ENCODE data around the gene RERE. TPM values are rescaled to one million over a fixed set of nuclear protein-coding genes. Genes with fewer than 3 reads are reported as not detected.

RERE gene
- total RNA-seq, 2 experiments from 2014 or later, result 73.1 to 211 TPM

- Histone ChIP-seq H3K27ac (ENCODE audit: low read depth, low read length, poor library complexity, severe bottlenecking) (no peak overlapping the region), H3K4me3 (ENCODE audit: low read depth, low read length, poor library complexity, severe bottlenecking) (no peak overlapping the region), H3K36me3 (ENCODE audit: insufficient read depth, low read length) (peaks cover 31% of the 10 kb centered on the region), H2AFZ (ENCODE audit: low read length) (no peak overlapping the region), H3K4me1 (ENCODE audit: insufficient read depth, low read length, poor library complexity, severe bottlenecking) (peaks cover 22% of the 10 kb centered on the region), H3K9me3 (ENCODE audit: low read length) (peaks cover 19% of the 10 kb centered on the region; the same call in 1 of the 2 replicates), H3K9me2 (ENCODE audit: insufficient read depth, low read length) (no peaks in the 10 kb centered on the region), H3K4me2 (ENCODE audit: low read length) (peak overlapping the region; percentile 43), H3K79me2 (ENCODE audit: insufficient read depth, low read depth, low read length) (peaks cover 7% of the 10 kb centered on the region; the same call in 1 of the 2 replicates), H4K20me1 (ENCODE audit: insufficient read depth, low read length) (no peaks in the 10 kb centered on the region)
- POLR2A ChIA-PET, result interaction anchor here (1.1 kb wide), 1 partner anchor 14 kb away, joined by 3 read pairs; no protein-coding TSS in a partner anchor
- intact Hi-C loops (cut with micrococcal nuclease; ENCODE audit: unreplicated experiment), result no loop called here
- CTCF ChIA-PET (ENCODE audit: unreplicated experiment), result no interaction called here
- BruUV-seq (replicated peaks), result no TSS peak
- no peak for TF ChIP-seq CTCF (conservative IDR thresholded peaks at IDR 0.05; ENCODE audit: low read length)
- TF ChIP-seq EZH2phosphoT487 (IDR thresholded peaks at IDR 0.05; ENCODE audit: borderline replicate concordance, low read depth, low read length), result no peak
- DNase-seq (ENCODE audit: low spot score), result no peak
These were observed 75.2 kb downstream of the RERE start for GRCh38 chr1:8742022-8742924.

GRCh38 chr1:8740034-8740449 is 77.4 kb downstream of the RERE start:
- no peak for DNase-seq (ENCODE audit: low spot score)
- POLR2A ChIA-PET, result interaction anchor here (1.5 kb wide), 1 partner anchor 12 kb away, joined by 5 read pairs; no protein-coding TSS in a partner anchor
- H3K36me3 ChIP-seq (ENCODE audit: insufficient read depth, low read length), result peaks cover 36% of the 10 kb centered on the region

More at GRCh38 chr1:8740034-8740449, 77.4 kb downstream of the RERE start:
- Histone ChIP-seq H3K9me3 (ENCODE audit: low read length) (peaks cover 19% of the 10 kb centered on the region; the same call in 1 of the 2 replicates), H3K4me1 (ENCODE audit: insufficient read depth, low read length, poor library complexity, severe bottlenecking) (peaks cover 12% of the 10 kb centered on the region), H3K27ac (ENCODE audit: low read depth, low read length, poor library complexity, severe bottlenecking) (no peak overlapping the region), H4K20me1 (ENCODE audit: insufficient read depth, low read length) (no peaks in the 10 kb centered on the region), H3K4me3 (ENCODE audit: low read depth, low read length, poor library complexity, severe bottlenecking) (no peak overlapping the region), H3K4me2 (ENCODE audit: low read length) (no peak overlapping the region), H3K79me2 (ENCODE audit: insufficient read depth, low read depth, low read length) (peaks cover 13% of the 10 kb centered on the region; the same call in 1 of the 2 replicates), H2AFZ (ENCODE audit: low read length) (no peak overlapping the region), H3K9me2 (ENCODE audit: insufficient read depth, low read length) (no peaks in the 10 kb centered on the region)
- BruUV-seq (replicated peaks), result no TSS peak
- intact Hi-C loops (cut with micrococcal nuclease; ENCODE audit: unreplicated experiment), result no loop called here
- CTCF ChIA-PET (ENCODE audit: unreplicated experiment), result no interaction called here
- TF ChIP-seq EZH2phosphoT487 (IDR thresholded peaks at IDR 0.05; ENCODE audit: borderline replicate concordance, low read depth, low read length), result no peak
- TF ChIP-seq CTCF (conservative IDR thresholded peaks at IDR 0.05; ENCODE audit: low read length), result no peak

Data from OCI-LY7 (cell line).